Activated CD4-positive, alpha-beta T cell treated with anti-CD3 and anti-CD28 coated beads for 24 hours (primary cell): ENCODE results near the gene DNAH14.

Experiments
- DNase-seq, 2 donors: peaks; one replicate each; pipeline ENCODE4 v3.0.0-alpha.2; 2020; ENCODE audit warnings: low read depth in 2 of 2

DNAH14 gene

GRCh38 chr1:225406976-225407725 is 477.7 kb downstream of the DNAH14 start:
- no peak for DNase-seq

- DNase-seq, result no peak
Observed at GRCh38 chr1:225407755-225408154, 478.3 kb downstream of the DNAH14 start.

GRCh38 chr1:225408249-225408648 is 478.8 kb downstream of the DNAH14 start:
- no peak for DNase-seq

- DNase-seq, result no peak
Observed at GRCh38 chr1:225409051-225409450, 479.6 kb downstream of the DNAH14 start.

- no peak for DNase-seq
Observed at GRCh38 chr1:225410036-225410435, 480.6 kb downstream of the DNAH14 start.

- no peak for DNase-seq
Observed at GRCh38 chr1:225412321-225412720, 482.8 kb downstream of the DNAH14 start.

- DNase-seq, result no peak
Observed at GRCh38 chr1:225412803-225413351, 483.4 kb downstream of the DNAH14 start.

- DNase-seq, result no peak
Observed at GRCh38 chr1:225413708-225414375, 484.4 kb downstream of the DNAH14 start.

- no peak for DNase-seq
Observed at GRCh38 chr1:225415307-225415706, 485.8 kb downstream of the DNAH14 start.

- no peak for DNase-seq
Observed at GRCh38 chr1:225415967-225416745, 486.7 kb downstream of the DNAH14 start.

- DNase-seq, result no peak
Observed at GRCh38 chr1:225418059-225418458, 488.6 kb downstream of the DNAH14 start.

- no peak for DNase-seq
Observed at GRCh38 chr1:225418598-225418997, 489.1 kb downstream of the DNAH14 start.

- DNase-seq, result no peak
Observed at GRCh38 chr1:225422031-225422605, 492.6 kb downstream of the DNAH14 start.

GRCh38 chr1:225422795-225423517 is 493.5 kb downstream of the DNAH14 start:
- no peak for DNase-seq

GRCh38 chr1:225423518-225423855 is 494.0 kb downstream of the DNAH14 start:
- no peak for DNase-seq

GRCh38 chr1:225424562-225425200 is 495.2 kb downstream of the DNAH14 start:
- no peak for DNase-seq

GRCh38 chr1:225425201-225425786 is 495.8 kb downstream of the DNAH14 start:
- DNase-seq, result no peak

- DNase-seq, result peak in 1 of 2 donors; percentile 20
Observed at GRCh38 chr1:225426395-225427234, 497.1 kb downstream of the DNAH14 start.

- DNase-seq, result peak; percentile 7 to 20
Observed at GRCh38 chr1:225427235-225428067, 498.0 kb downstream of the DNAH14 start, which contains the start of gene LBR. Gene LBR, minus strand, starts transcription at chr1:225428038. Its CDS starts 3,963 bp downstream, at chr1:225424075.
